ACHN (cell line): Measurements from ENCODE around the gene CALCOCO1.
A peak's percentile ranks its signal among the peaks of the same experiment; 100 is the strongest.
"Not testable (repeated sequence)": the region's sequence is repeated elsewhere in the genome, so short reads cannot be mapped to it uniquely, and the experiment has no call there.

Source experiments
- DNase-seq: peaks from one replicate; pipeline ENCODE4 v3.0.0-alpha.2; 2015
- in situ Hi-C: cut with HindIII; loops from 2 replicates; pipeline ENCODE4 v1.10.0; 2017; ENCODE audit warnings: low sequenced_read_pairs, low pct_ligation_motif_present, low pct_unique_long_range_greater_than_20kb

Gene CALCOCO1

GRCh38 chr12:53737951-53738405, 10.7 kb upstream of the CALCOCO1 start:
- in situ Hi-C loops, result no loop called here
- DNase-seq, result no peak

- no peak for DNase-seq
- in situ Hi-C loops, result no loop called here
These were observed 10.0 kb upstream of the CALCOCO1 start for GRCh38 chr12:53737093-53737808.

GRCh38 chr12:53736592-53736991, 9.3 kb upstream of the CALCOCO1 start:
- no peak for DNase-seq
- in situ Hi-C loops, result no loop called here

GRCh38 chr12:53735556-53735955, 8.3 kb upstream of the CALCOCO1 start:
- in situ Hi-C loops, result no loop called here
- DNase-seq, result no peak

- no peak for DNase-seq
- in situ Hi-C loops, result no loop called here
These were observed 7.2 kb upstream of the CALCOCO1 start for GRCh38 chr12:53734425-53734824.

- DNase-seq, result no peak
- in situ Hi-C loops, result no loop called here
These were observed 6.6 kb upstream of the CALCOCO1 start for GRCh38 chr12:53733807-53734200.

- in situ Hi-C loops, result no loop called here
These were observed 6.0 kb upstream of the CALCOCO1 start for GRCh38 chr12:53733051-53733806.

GRCh38 chr12:53729644-53730043, 2.4 kb upstream of the CALCOCO1 start:
- DNase-seq, result no peak
- in situ Hi-C loops, result no loop called here

More at GRCh38 chr12:53733051-53733806, 6.0 kb upstream of the CALCOCO1 start:
- DNase-seq, result no peak

- no peak for DNase-seq
- in situ Hi-C loops, result no loop called here
These were observed 954 bp upstream of the CALCOCO1 start for GRCh38 chr12:53728206-53728605.

- in situ Hi-C loops, result no loop called here
- DNase-seq, result peak; percentile 31
These were observed 324 bp downstream of the CALCOCO1 start for GRCh38 chr12:53726946-53727309.

GRCh38 chr12:53726341-53726740, 911 bp downstream of the CALCOCO1 start:
- in situ Hi-C loops, result no loop called here
- no peak for DNase-seq

GRCh38 chr12:53725824-53726223, 1.4 kb downstream of the CALCOCO1 start:
- DNase-seq, result peak; percentile 24
- in situ Hi-C loops, result no loop called here

- in situ Hi-C loops, result no loop called here
- no peak for DNase-seq
These were observed 4.7 kb downstream of the CALCOCO1 start for GRCh38 chr12:53722450-53723041.

GRCh38 chr12:53720946-53721345, 6.3 kb downstream of the CALCOCO1 start:
- in situ Hi-C loops, result no loop called here
- no peak for DNase-seq

GRCh38 chr12:53719649-53720048, 7.6 kb downstream of the CALCOCO1 start:
- DNase-seq, result no peak
- in situ Hi-C loops, result no loop called here

- DNase-seq, in situ Hi-C loops: not testable (repeated sequence)
These were observed 8.7 kb downstream of the CALCOCO1 start for GRCh38 chr12:53718567-53718966.

- in situ Hi-C loops, result no loop called here
- DNase-seq, result no peak
These were observed 9.9 kb downstream of the CALCOCO1 start for GRCh38 chr12:53717319-53717718.

GRCh38 chr12:53714004-53714403, 13.2 kb downstream of the CALCOCO1 start:
- in situ Hi-C loops, result no loop called here
- DNase-seq, result no peak

- in situ Hi-C loops, result no loop called here
- DNase-seq, result no peak
These were observed 13.7 kb downstream of the CALCOCO1 start for GRCh38 chr12:53713516-53713915.
